Vagina (tissue), 2 donors: ENCODE data around the gene ZDHHC11. TPM values are rescaled to one million over a fixed set of nuclear protein-coding genes. Genes with fewer than 3 reads are reported as not detected.
"Not testable (repeated sequence)": the region's sequence is repeated elsewhere in the genome, so short reads cannot be mapped to it uniquely, and the experiment has no call there.

Experiments used
- DNase-seq, 2 donors: peaks; one replicate each; pipeline ENCODE4 v3.0.0-alpha.2; 2017; ENCODE audit errors: extremely low spot score in 2 of 2
- H3K27ac ChIP-seq: fragments of 200-600 bp; sonication (generic); one replicate; pipeline ENCODE4 v1.5.1; 2019
- H3K27me3 ChIP-seq: fragments of 200-600 bp; sonication (generic); one replicate; pipeline ENCODE4 v1.5.1; 2019
- H3K36me3 ChIP-seq, 2 donors: fragments of 200-600 bp; sonication (generic); one replicate each; pipeline ENCODE4 v1.5.1; 2017 to 2019
- H3K4me1 ChIP-seq: fragments of 200-600 bp; sonication (generic); one replicate; pipeline ENCODE4 v1.5.1; 2019
- H3K4me3 ChIP-seq, 2 donors: fragments of 200-600 bp; sonication (generic); 1 replicate in 1 of 2; 2 replicates in 1 of 2; pipeline ENCODE4 v1.5.1; 2016 to 2019
- H3K9me3 ChIP-seq: fragments of 200-600 bp; sonication (generic); one replicate; pipeline ENCODE4 v1.5.1; 2019
- intact Hi-C: fragments of 100-400 bp; cut with DNase I; formaldehyde crosslinking; loops from one replicate; pipeline ENCODE4 v1.15.1; 2023
- total RNA-seq: library from RNA; depleted of rRNA; stranded (reverse); fragments of >200 nt; gene quantifications from one replicate; pipeline ENCODE4 v1.2.3, GENCODE V29; 2016

ZDHHC11 gene
- total RNA-seq, 1 donor from 2014 or later: 5.6 TPM

DNA sequence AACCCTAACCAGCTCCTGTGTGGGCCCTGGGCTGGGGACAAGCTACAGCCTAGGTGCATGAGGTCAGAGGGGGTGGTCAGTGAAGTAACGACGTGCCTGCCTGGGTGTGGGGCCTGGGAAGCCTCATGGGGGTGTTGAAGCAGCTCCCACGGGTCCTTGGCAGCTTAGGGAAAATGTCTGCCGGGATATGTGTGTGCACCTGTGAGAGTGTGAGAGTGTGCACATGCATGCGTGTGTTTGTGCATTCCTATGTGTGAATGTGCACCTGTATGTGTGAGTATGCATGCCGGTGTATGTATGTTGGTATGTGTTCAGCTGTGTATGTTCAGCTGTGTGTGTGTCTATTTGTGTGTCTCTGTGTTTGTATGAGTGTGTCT lies 62.9 kb downstream of the ZDHHC11 start:
- H3K9me3 ChIP-seq, H3K27me3 ChIP-seq, intact Hi-C loops, H3K36me3 ChIP-seq, H3K27ac ChIP-seq, H3K4me3 ChIP-seq: not testable (repeated sequence)
- peak in 1 of 2 donors; percentile 96 for DNase-seq
- H3K4me1 ChIP-seq: peaks cover 23% of the 10 kb centered on the region

DNA sequence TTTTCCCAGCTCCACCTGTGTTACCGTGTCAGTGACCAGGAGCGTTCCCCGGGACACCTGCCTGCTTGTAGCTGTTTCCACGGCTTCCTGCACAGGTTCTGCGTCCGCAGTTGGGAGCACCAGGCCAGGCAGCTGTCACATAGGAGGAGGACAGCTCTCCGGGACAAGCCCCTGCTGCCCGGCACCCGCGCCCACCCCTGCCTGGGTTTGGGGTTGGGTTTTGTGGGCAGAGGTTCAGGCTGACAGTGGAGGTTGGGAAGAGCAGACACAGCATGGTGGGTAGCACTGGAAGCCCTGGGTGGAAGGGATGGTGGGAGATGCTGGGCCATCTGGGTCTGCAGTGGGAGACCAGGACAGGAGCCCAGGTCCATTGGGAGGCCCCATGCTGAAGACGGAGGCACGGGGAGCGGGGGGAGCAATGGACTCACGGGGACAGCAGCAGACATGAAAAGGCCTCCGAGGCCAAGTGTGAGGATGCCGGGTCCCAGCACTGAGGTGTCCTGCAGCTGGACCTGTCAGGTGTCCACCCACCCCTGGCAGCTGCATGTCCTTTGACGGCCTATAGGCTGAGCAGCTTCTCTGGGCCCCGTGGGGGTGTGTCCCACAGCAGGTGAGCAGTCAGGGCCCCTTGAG lies 63.4 kb downstream of the ZDHHC11 start:
- peak in 1 of 2 donors; percentile 91 for DNase-seq
- H3K27ac ChIP-seq, intact Hi-C loops, H3K36me3 ChIP-seq, H3K27me3 ChIP-seq, H3K4me3 ChIP-seq, H3K9me3 ChIP-seq: not testable (repeated sequence)
- H3K4me1 ChIP-seq: peaks cover 23% of the 10 kb centered on the region

DNA sequence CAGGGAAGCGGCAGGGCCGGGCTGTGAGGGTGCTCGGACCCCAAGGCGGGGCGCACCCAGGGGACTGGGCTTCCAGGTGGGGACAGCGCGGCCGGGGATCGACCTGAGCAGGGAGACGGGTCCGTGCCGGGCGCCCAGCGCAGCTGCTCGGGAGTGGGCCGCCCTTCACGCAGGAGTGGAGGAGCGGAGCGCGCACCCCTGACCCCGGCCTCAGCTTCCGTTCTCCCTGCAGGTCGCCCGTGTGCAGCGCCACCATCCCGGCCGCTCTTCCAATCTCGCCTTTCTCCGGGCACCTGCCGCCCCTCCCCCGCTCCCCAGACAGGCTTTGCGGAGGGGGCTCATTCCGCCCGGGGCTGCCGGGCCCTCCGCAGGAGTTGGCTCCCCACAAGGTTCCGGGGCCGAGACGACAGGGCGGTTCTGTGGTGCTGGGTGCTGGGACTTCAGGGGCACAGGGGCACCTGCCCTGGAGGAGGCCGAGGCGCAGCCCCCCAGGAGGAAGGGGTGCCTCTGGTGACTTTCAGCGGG lies 65.5 kb downstream of the ZDHHC11 start:
- intact Hi-C loops, H3K36me3 ChIP-seq, H3K27ac ChIP-seq, H3K9me3 ChIP-seq, H3K27me3 ChIP-seq: not testable (repeated sequence)
- Histone ChIP-seq H3K4me1 (peaks cover 23% of the 10 kb centered on the region), H3K4me3 (peak overlapping the region; percentile 53 to 88)
- DNase-seq: peak in 1 of 2 donors; percentile 95

DNA sequence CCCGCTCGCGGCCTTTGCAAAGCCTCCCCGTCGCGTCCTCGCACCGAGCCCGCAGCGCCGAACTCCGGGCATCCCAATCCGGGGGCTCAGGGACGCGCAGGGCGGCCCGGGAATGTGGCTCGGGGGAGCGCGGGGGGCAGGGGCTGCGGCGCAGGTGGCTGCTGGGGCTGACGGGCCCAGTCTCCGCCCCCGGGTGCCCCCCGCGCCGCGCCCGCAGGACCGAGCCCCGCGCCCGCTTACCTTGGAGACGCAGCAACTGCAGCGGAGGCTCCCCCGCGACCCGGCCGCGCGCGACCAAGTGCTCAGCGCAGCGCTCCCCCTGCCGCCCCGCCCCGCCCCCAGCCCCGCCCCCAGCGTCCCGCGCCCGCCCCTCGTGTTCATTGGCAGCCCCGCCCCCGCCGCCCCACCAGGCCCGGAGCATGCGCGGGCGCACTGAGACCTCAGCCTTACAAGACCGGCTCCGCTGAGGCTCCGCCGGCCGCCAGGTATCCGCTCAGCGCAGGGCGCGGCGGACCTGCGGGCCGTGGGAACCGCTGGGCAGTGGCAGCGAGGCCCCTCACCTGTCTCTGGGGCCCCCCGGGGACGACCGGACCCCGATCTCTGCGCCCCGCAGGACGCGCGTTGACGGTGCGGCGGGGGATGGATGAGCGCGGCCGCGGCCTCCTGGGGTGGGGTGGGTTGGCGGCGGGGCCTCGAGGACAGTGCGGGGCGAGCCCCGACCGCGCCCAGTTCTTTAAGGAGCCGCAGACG lies 66.2 kb downstream of the ZDHHC11 start, which contains the start of gene ZDHHC11B:
ZDHHC11B (minus strand) TSS at position 302 of the 750 bp plus-strand sequence. CDS start 17,810 bp downstream, outside the sequence.
- H3K4me3 ChIP-seq: peak within 1 kb of the TSS; percentile 53 to 88
- peak within 1 kb of the TSS; percentile 11 for H3K27ac ChIP-seq
- H3K27me3 ChIP-seq, H3K36me3 ChIP-seq, H3K9me3 ChIP-seq: not testable (repeated sequence)
- H3K4me1 ChIP-seq: peaks cover 23% of the 10 kb centered on the region
- intact Hi-C loops: loop anchor here (5.0 kb wide), 1 partner anchor 112 kb away; no protein-coding TSS in a partner anchor
- peak; percentile 90 to 97 for DNase-seq

DNA sequence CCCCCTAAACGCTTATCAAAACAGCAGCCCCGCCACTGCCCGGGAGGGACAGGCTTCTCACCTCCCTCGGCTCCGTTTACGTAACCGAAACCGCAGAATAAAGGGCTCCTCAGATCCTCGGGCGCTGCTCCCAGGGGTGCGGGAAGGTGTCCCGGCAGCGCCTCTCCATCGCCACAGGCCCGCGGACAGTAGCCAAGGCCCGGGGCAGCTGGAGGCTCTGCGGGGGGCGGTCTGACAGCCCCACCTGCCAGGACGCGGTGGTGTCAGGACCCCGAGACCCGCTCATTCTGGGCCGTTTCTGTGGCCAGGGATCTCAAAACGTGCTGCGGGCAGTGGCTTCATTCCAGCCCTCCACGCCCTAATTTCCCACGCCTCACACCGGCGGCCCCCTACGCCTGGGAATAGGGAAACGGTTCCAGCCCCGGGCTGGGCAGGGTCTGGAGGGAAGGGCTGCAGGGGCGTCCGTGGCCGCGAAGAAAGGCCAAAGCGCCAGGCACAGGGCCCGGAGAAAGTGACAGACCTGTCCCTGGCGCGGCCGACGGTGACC lies 66.8 kb downstream of the ZDHHC11 start:
- DNase-seq: peak in 1 of 2 donors; percentile 96
- intact Hi-C loops: loop anchor here (5.0 kb wide), 1 partner anchor 112 kb away; no protein-coding TSS in a partner anchor
- peaks cover 23% of the 10 kb centered on the region for H3K4me1 ChIP-seq
- not testable (repeated sequence) for H3K36me3 ChIP-seq, H3K27me3 ChIP-seq, H3K9me3 ChIP-seq
- peak overlapping the region; percentile 11 for H3K27ac ChIP-seq
- peak overlapping the region; percentile 53 to 88 for H3K4me3 ChIP-seq

DNA sequence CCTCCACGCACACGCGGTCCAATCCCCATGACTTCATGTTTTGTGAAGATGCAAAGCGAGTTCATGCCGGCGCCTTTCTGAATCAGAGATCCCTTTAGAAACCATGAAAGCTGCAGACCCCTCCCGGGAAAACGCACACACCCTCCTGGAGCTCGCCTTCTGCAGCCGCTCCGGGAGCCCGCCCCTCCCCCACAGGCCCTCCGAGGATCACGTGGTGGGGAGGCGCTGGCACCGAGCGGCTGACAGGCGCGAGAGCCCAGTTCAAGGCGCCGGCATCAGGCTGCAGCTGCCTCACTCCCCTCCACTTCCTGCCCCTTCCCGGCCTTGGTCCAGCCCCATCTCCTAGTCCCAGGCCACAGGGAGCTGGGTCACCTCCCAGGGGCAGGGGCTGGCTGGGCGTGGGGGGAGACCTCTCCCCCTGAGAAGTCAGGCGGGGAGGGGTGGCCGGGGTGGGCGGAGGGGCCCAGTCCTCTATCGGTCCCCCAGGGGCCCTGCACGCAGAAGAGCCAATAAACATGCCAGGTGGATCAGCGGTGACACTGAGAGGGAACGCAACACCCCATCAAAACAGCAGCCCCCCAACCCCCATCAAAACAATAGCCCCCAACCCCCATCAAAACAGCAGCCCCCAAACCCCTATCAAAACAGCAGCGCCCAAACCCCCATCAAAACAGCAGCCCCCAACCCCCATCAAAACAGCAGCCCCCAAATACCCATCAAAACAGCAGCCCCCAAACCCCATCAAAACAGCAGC lies 67.6 kb downstream of the ZDHHC11 start:
- H3K27me3 ChIP-seq, H3K36me3 ChIP-seq, H3K9me3 ChIP-seq: not testable (repeated sequence)
- Histone ChIP-seq H3K4me3 (peak overlapping the region; percentile 53 to 88), H3K27ac (peak overlapping the region; percentile 50), H3K4me1 (peaks cover 23% of the 10 kb centered on the region)
- intact Hi-C loops: loop anchor here (5.0 kb wide), 1 partner anchor 111 kb away; no protein-coding TSS in a partner anchor
- peak in 1 of 2 donors; percentile 90 for DNase-seq

DNA sequence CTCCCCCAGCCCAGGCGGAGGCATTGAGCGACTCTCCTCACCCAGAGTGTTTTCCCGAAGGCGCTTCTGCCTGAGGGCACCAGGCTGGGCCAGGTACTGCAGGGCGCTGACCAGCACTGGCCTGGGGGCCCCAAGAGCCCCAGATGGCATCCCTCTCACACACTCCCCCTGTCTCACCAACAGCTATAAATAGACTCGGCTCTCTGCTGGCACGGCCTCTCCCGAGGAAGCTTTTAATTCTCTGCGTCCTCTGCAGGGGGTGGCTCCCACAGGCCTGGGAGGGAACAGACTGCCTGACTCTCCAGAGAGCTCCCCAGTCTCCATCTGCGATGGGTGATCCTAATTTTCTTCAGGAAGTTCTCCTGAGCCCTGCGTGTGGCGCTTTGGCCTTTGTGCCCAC lies 68.4 kb downstream of the ZDHHC11 start:
- not testable (repeated sequence) for H3K36me3 ChIP-seq, H3K4me3 ChIP-seq, DNase-seq, H3K27ac ChIP-seq, H3K9me3 ChIP-seq, H3K27me3 ChIP-seq
- intact Hi-C loops: loop anchor here (5.0 kb wide), 1 partner anchor 110 kb away; no protein-coding TSS in a partner anchor
- peaks cover 23% of the 10 kb centered on the region for H3K4me1 ChIP-seq

DNA sequence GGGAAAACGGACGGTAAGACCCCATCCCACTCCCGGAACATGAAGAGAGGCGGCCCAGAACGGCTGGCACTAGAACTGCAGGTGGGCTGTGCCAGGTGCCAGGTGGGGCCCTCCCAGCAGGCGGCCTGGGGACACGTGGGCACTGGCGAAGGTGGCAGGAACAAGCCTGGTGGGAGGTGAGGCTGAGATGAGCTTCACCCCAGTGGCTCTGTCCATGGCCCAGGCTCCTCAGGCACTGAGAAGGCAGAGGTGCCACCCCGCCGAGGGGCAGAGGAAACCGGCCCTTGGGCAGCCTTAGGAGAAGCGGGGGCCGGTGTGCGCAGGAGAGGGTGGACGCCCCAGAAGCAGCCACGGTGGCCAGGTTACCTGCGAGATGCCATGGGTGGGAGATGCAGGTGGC lies 70.2 kb downstream of the ZDHHC11 start:
- peaks cover 22% of the 10 kb centered on the region for H3K4me1 ChIP-seq
- not testable (repeated sequence) for H3K27me3 ChIP-seq, H3K36me3 ChIP-seq, H3K4me3 ChIP-seq, H3K27ac ChIP-seq, H3K9me3 ChIP-seq
- peak in 1 of 2 donors; percentile 94 for DNase-seq
- intact Hi-C loops: loop anchor here (5.0 kb wide), 1 partner anchor 108 kb away; no protein-coding TSS in a partner anchor

DNA sequence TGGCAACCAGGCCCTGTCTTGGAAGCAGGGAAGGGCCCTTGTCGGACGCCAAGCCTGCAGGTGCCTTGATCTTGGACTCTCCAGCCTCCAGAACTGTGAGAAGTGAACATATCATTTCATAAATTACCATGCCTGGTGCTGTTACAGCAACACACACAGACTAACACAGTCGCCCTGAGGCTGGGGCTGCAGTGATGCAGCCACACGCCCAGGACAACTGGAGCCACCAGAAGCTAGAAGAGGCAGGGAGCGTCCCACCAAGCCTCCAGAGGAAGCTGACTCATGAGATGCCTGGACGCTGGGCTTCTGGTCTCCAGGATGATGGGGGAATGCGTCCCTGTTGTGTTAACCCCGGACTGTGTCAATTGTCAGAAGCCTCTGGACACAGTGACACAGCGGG lies 71.8 kb downstream of the ZDHHC11 start:
- H3K4me3 ChIP-seq, H3K36me3 ChIP-seq, H3K9me3 ChIP-seq, intact Hi-C loops, H3K27me3 ChIP-seq, H3K27ac ChIP-seq: not testable (repeated sequence)
- peaks cover 11% of the 10 kb centered on the region for H3K4me1 ChIP-seq
- peak in 1 of 2 donors; percentile 9 for DNase-seq

DNA sequence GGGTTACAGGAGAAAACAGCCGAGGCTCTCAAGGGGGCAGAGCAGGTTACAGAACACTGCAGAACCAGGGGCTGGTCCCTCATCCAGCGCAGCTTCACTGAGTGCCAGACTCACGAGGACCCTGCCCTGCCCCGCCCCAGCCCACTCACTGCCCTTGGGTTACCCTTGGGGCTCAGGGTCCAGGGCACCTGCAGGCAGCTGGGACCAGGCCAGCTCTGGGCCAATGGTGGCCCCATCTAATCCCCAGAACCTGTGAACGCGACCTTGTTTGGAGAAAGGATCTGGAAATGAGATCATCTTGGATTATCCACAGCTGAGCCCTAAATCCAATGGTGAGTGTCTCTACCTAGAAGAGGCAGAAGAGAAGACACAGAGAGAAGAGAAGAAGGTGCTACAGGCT lies 72.4 kb downstream of the ZDHHC11 start:
- H3K27me3 ChIP-seq, H3K36me3 ChIP-seq, intact Hi-C loops, H3K27ac ChIP-seq, H3K4me3 ChIP-seq, H3K9me3 ChIP-seq, H3K4me1 ChIP-seq: not testable (repeated sequence)
- DNase-seq: peak in 1 of 2 donors; percentile 87
